ENCODE measurements around the gene PCLAF. TPM values are rescaled to one million over a fixed set of nuclear protein-coding genes. Genes with fewer than 3 reads are reported as not detected.
A peak's percentile ranks its signal among the peaks of the same experiment; 100 is the strongest.
"Not testable (repeated sequence)": the region's sequence is repeated elsewhere in the genome, so short reads cannot be mapped to it uniquely, and the experiment has no call there.

The PCLAF gene
- polyA plus RNA-seq, 1 experiment, result 104 TPM

DNA sequence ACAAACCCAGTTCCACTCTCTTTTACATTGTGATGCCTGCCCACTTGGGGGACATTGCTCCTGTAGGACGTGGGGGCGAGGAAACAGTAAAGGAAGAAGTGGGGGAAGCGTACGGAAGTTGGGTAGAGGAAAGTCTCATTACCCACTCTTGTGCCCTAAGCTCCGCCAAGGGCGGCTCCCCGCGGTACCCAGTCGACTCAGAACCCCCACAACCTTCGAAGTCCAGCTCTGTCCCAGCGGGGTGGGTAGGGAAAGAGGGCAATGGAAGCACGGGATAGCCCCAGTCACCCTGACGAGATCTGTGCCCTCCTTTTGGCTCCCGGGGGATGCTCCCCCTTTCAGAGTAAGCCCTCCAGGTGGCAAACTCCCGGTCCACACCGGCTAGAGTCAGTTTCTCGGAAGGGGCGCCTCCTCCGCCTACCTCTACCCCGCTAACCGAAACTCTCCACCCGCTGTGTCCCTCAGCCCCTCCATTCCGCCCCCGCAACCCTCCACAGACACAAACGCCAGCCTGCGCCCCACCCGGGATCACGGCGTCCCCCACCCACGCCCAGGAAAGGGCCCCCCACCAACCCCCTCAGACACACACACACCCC lies 25.8 kb downstream of the PCLAF start:
- TF ChIP-seq CTCF (IDR thresholded peaks at IDR 0.05; ENCODE audit: low read depth, low read length), result no peak
- Histone ChIP-seq H3K4me3 (ENCODE audit: low read depth, low read length) (peak overlapping the region; percentile 98), H3K27ac (ENCODE audit: low read depth, low read length) (peak overlapping the region; percentile 65), H3K9me3 (ENCODE audit: control insufficient read depth, insufficient read depth, low read length) (no peaks in the 10 kb centered on the region), H3K27me3 (ENCODE audit: control insufficient read depth, insufficient read depth, low read length) (no peaks in the 10 kb centered on the region)
- DNase-seq (ENCODE audit: low read depth, low spot score), result no peak
- ChIA-PET CTCF (interaction anchor here (0.5 to 1.4 kb wide), 11 partner anchors 8 to 203 kb away, joined by 3 to 12 read pairs (median 4); no protein-coding TSS in a partner anchor), POLR2A (interaction anchor here (0.6 to 1.7 kb wide), 3 partner anchors 11 to 32 kb away, joined by 5 to 10 read pairs (median 5); partner anchors contain the start of gene TRIP4)

DNA sequence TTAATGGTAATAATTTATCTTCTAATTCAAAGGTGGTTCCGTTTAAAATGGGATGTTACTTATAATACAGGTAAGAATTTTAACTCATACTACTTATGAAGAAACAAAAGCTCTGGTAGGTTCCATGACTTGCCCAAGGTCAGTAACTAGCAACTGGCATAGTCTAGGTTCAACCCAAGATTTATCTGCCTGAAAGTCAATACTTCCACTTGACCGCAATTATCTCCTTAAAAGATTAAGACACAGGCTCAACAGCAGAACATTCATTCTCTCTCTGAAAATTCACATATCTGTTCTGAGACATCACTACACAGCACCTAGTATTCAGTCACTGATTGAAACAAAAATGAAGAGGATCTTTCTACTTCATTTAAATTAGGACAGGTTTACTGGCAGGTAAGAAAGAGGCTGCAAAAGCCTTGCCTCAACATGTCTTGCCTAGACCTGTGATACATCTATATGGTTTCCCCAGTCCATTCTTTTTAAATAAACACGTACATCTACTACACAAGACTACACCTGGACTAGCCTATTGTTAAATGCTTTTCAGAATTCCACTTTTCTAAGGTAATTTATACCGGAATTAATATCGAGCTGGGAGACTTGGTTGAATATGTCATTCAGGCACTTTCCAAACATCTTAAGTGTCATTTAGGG lies 26.4 kb downstream of the PCLAF start:
- TF ChIP-seq CTCF (IDR thresholded peaks at IDR 0.05; ENCODE audit: low read depth, low read length), result no peak
- H3K9me3 ChIP-seq (ENCODE audit: control insufficient read depth, insufficient read depth, low read length), result no peaks in the 10 kb centered on the region
- DNase-seq (ENCODE audit: low read depth, low spot score), result no peak
- POLR2A ChIA-PET, result interaction anchor here (0.6 to 1.7 kb wide), 2 partner anchors 10 to 15 kb away, joined by 5 to 10 read pairs; no protein-coding TSS in a partner anchor
- H3K4me3 ChIP-seq (ENCODE audit: low read depth, low read length), result peak overlapping the region; percentile 98
- no peak overlapping the region for H3K27ac ChIP-seq (ENCODE audit: low read depth, low read length)
- no peaks in the 10 kb centered on the region for H3K27me3 ChIP-seq (ENCODE audit: control insufficient read depth, insufficient read depth, low read length)
- CTCF ChIA-PET, result no interaction called here

- no peaks in the 10 kb centered on the region for H3K9me3 ChIP-seq (ENCODE audit: control insufficient read depth, insufficient read depth, low read length)
- no peak overlapping the region for H3K4me3 ChIP-seq (ENCODE audit: low read depth, low read length)
- no peak for TF ChIP-seq CTCF (IDR thresholded peaks at IDR 0.05; ENCODE audit: low read depth, low read length)
- POLR2A ChIA-PET, result interaction anchor here (0.6 kb wide), 1 partner anchor 40 kb away, joined by 4 read pairs; no protein-coding TSS in a partner anchor
- CTCF ChIA-PET, result no interaction called here
- H3K27ac ChIP-seq (ENCODE audit: low read depth, low read length), result no peak overlapping the region
- H3K27me3 ChIP-seq (ENCODE audit: control insufficient read depth, insufficient read depth, low read length), result no peaks in the 10 kb centered on the region
- no peak for DNase-seq (ENCODE audit: low read depth, low spot score)
Observed at GRCh38 chr15:64351265-64351664, 30.0 kb downstream of the PCLAF start.

GRCh38 chr15:64349375-64349774 lies 31.9 kb downstream of the PCLAF start:
- TF ChIP-seq CTCF (IDR thresholded peaks at IDR 0.05; ENCODE audit: low read depth, low read length), result no peak
- ChIA-PET CTCF (no interaction called here), POLR2A (interaction anchor here (0.7 kb wide), 1 partner anchor 548 kb away, joined by 4 read pairs; no protein-coding TSS in a partner anchor)
- H3K9me3 ChIP-seq (ENCODE audit: control insufficient read depth, insufficient read depth, low read length), result no peaks in the 10 kb centered on the region
- DNase-seq (ENCODE audit: low read depth, low spot score), result no peak
- no peaks in the 10 kb centered on the region for H3K27me3 ChIP-seq (ENCODE audit: control insufficient read depth, insufficient read depth, low read length)
- H3K4me3 ChIP-seq (ENCODE audit: low read depth, low read length), result no peak overlapping the region
- H3K27ac ChIP-seq (ENCODE audit: low read depth, low read length), result no peak overlapping the region

GRCh38 chr15:64348455-64348854 lies 32.8 kb downstream of the PCLAF start:
- CTCF ChIA-PET, result no interaction called here
- POLR2A ChIA-PET, result interaction anchor here (0.6 kb wide), 1 partner anchor 29 kb away, joined by 7 read pairs; no protein-coding TSS in a partner anchor
- Histone ChIP-seq H3K9me3 (ENCODE audit: control insufficient read depth, insufficient read depth, low read length) (no peaks in the 10 kb centered on the region), H3K4me3 (ENCODE audit: low read depth, low read length) (no peak overlapping the region), H3K27ac (ENCODE audit: low read depth, low read length) (no peak overlapping the region), H3K27me3 (ENCODE audit: control insufficient read depth, insufficient read depth, low read length) (no peaks in the 10 kb centered on the region)
- no peak for DNase-seq (ENCODE audit: low read depth, low spot score)
- no peak for TF ChIP-seq CTCF (IDR thresholded peaks at IDR 0.05; ENCODE audit: low read depth, low read length)

- H3K27me3 ChIP-seq (ENCODE audit: control insufficient read depth, insufficient read depth, low read length); H3K9me3 ChIP-seq (ENCODE audit: control insufficient read depth, insufficient read depth, low read length); H3K4me3 ChIP-seq (ENCODE audit: low read depth, low read length); DNase-seq (ENCODE audit: low read depth, low spot score); CTCF ChIA-PET; POLR2A ChIA-PET; H3K27ac ChIP-seq (ENCODE audit: low read depth, low read length): not testable (repeated sequence)
Observed at GRCh38 chr15:64346242-64346641, 35.0 kb downstream of the PCLAF start.

All from AG04450 (cell line).